Measurements from ENCODE around the gene PIK3AP1.

Gene PIK3AP1

GRCh38 chr10:96673318-96674099 lies 46.8 kb downstream of the PIK3AP1 start:
- Histone ChIP-seq H3K9ac (ENCODE audit: low read length) (no peak overlapping the region), H3K4me1 (ENCODE audit: control insufficient read depth, insufficient read depth, low read length) (peaks cover 33% of the 10 kb centered on the region), H3K36me3 (ENCODE audit: control insufficient read depth, insufficient read depth, low read length) (no peaks in the 10 kb centered on the region), H3K27me3 (ENCODE audit: control insufficient read depth, insufficient read depth, low read length) (no peaks in the 10 kb centered on the region), H3K4me3 (ENCODE audit: low read length) (no peak overlapping the region), H3K9me3 (ENCODE audit: control insufficient read depth, low read length) (no peaks in the 10 kb centered on the region)

DNA sequence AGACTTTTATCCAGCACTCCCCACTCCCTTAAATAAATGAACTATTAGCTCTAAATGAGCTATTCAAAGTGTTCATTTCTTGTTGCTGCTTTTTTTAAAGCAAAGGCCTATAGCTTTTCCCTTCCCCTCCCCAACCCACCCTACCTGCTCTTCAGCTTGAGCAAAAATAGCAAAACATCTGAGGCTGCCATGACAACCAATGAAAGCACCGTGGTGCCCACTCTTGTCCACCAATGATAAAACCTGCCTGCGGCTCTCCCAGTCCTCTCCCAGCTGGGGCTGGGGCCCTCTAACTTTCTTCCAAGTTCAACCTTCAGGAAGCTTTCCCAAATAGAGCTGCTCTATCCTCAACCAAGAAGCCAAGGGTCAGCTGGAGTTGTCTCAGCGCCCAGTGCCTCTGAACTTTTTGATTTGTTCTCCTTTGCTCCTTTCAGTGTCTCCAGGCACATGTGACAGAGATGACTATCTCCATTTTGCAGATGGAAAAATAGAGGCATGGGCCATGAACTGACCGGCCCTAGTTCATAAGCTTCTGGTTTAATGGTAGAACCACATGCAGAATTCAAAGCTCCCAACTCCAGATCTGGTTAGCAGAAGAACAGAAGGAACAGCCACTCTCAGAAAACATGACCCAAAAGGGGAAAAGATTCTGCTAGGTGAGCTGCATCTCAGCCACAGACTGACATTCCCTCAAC lies 47.7 kb downstream of the PIK3AP1 start:
- no peak overlapping the region for H3K9ac ChIP-seq (ENCODE audit: low read length)
- no peaks in the 10 kb centered on the region for H3K36me3 ChIP-seq (ENCODE audit: control insufficient read depth, insufficient read depth, low read length)
- no peak overlapping the region for H3K4me3 ChIP-seq (ENCODE audit: low read length)
- H3K9me3 ChIP-seq (ENCODE audit: control insufficient read depth, low read length), result no peaks in the 10 kb centered on the region
- H3K4me1 ChIP-seq (ENCODE audit: control insufficient read depth, insufficient read depth, low read length), result peaks cover 33% of the 10 kb centered on the region
- H3K27me3 ChIP-seq (ENCODE audit: control insufficient read depth, insufficient read depth, low read length), result no peaks in the 10 kb centered on the region

GRCh38 chr10:96671211-96671890 lies 49.0 kb downstream of the PIK3AP1 start:
- Histone ChIP-seq H3K4me3 (ENCODE audit: low read length) (no peak overlapping the region), H3K9ac (ENCODE audit: low read length) (no peak overlapping the region), H3K27me3 (ENCODE audit: control insufficient read depth, insufficient read depth, low read length) (no peaks in the 10 kb centered on the region), H3K4me1 (ENCODE audit: control insufficient read depth, insufficient read depth, low read length) (peaks cover 22% of the 10 kb centered on the region), H3K9me3 (ENCODE audit: control insufficient read depth, low read length) (no peaks in the 10 kb centered on the region), H3K36me3 (ENCODE audit: control insufficient read depth, insufficient read depth, low read length) (no peaks in the 10 kb centered on the region)

DNA sequence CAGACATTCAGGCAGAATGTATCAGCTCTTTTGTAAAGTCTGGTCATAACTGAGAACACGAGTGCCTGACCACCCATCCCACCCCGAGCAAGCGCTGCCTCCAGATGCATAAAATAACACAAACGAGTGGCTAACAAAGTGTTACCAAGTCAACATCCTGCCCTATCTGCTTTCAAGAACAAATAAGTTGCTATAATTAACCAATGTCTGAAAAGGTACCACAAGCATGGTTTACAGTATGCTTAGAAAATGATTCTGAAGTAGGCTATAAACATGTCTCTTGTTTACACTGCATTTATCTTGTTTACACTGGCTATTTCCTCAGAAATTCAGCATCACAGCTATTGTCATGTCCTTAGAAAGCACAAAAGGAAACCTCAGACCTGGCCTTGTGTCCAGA lies 49.5 kb downstream of the PIK3AP1 start:
- peaks cover 18% of the 10 kb centered on the region for H3K4me1 ChIP-seq (ENCODE audit: control insufficient read depth, insufficient read depth, low read length)

DNA sequence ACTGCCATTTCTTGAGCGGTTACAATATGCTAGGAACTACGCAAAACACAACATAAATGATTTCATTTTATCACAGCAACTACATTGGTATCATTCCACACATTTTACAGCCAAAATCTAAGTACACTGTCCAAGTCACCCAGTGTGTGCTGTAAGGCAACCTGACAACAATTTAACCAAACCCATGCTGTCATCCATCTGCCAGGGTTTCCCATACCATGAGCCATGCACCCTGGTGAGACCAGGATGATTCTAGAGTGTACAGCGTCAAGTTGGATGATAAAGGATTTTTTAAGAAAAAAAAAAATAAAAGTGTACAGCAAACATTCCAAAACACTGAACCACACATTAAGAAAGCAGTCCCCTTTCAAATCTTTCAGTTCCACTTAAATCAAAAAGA lies 52.9 kb downstream of the PIK3AP1 start:
- peaks cover 11% of the 10 kb centered on the region for H3K4me1 ChIP-seq (ENCODE audit: control insufficient read depth, insufficient read depth, low read length)
- H3K9me3 ChIP-seq (ENCODE audit: control insufficient read depth, low read length), result no peaks in the 10 kb centered on the region
- no peak overlapping the region for H3K9ac ChIP-seq (ENCODE audit: low read length)
- H3K36me3 ChIP-seq (ENCODE audit: control insufficient read depth, insufficient read depth, low read length), result no peaks in the 10 kb centered on the region
- H3K27me3 ChIP-seq (ENCODE audit: control insufficient read depth, insufficient read depth, low read length), result no peaks in the 10 kb centered on the region
- no peak overlapping the region for H3K4me3 ChIP-seq (ENCODE audit: low read length)

More for the DNA sequence above, 49.5 kb downstream of the PIK3AP1 start:
- H3K27me3 ChIP-seq (ENCODE audit: control insufficient read depth, insufficient read depth, low read length), result no peaks in the 10 kb centered on the region
- H3K9ac ChIP-seq (ENCODE audit: low read length), result no peak overlapping the region
- H3K4me3 ChIP-seq (ENCODE audit: low read length), result no peak overlapping the region
- no peaks in the 10 kb centered on the region for H3K9me3 ChIP-seq (ENCODE audit: control insufficient read depth, low read length)
- H3K36me3 ChIP-seq (ENCODE audit: control insufficient read depth, insufficient read depth, low read length), result no peaks in the 10 kb centered on the region

GRCh38 chr10:96666741-96667140 lies 53.6 kb downstream of the PIK3AP1 start:
- Histone ChIP-seq H3K9ac (ENCODE audit: low read length) (no peak overlapping the region), H3K4me1 (ENCODE audit: control insufficient read depth, insufficient read depth, low read length) (peaks cover 11% of the 10 kb centered on the region), H3K27me3 (ENCODE audit: control insufficient read depth, insufficient read depth, low read length) (no peaks in the 10 kb centered on the region), H3K9me3 (ENCODE audit: control insufficient read depth, low read length) (no peaks in the 10 kb centered on the region), H3K36me3 (ENCODE audit: control insufficient read depth, insufficient read depth, low read length) (no peaks in the 10 kb centered on the region), H3K4me3 (ENCODE audit: low read length) (no peak overlapping the region)

GRCh38 chr10:96665306-96665705 lies 55.0 kb downstream of the PIK3AP1 start:
- Histone ChIP-seq H3K36me3 (ENCODE audit: control insufficient read depth, insufficient read depth, low read length) (no peaks in the 10 kb centered on the region), H3K9ac (ENCODE audit: low read length) (no peak overlapping the region), H3K4me3 (ENCODE audit: low read length) (no peak overlapping the region), H3K9me3 (ENCODE audit: control insufficient read depth, low read length) (no peaks in the 10 kb centered on the region), H3K27me3 (ENCODE audit: control insufficient read depth, insufficient read depth, low read length) (no peaks in the 10 kb centered on the region), H3K4me1 (ENCODE audit: control insufficient read depth, insufficient read depth, low read length) (peaks cover 8% of the 10 kb centered on the region)

- no peak overlapping the region for H3K4me3 ChIP-seq (ENCODE audit: low read length)
- no peak overlapping the region for H3K9ac ChIP-seq (ENCODE audit: low read length)
- H3K27me3 ChIP-seq (ENCODE audit: control insufficient read depth, insufficient read depth, low read length), result no peaks in the 10 kb centered on the region
- peaks cover 8% of the 10 kb centered on the region for H3K4me1 ChIP-seq (ENCODE audit: control insufficient read depth, insufficient read depth, low read length)
- H3K36me3 ChIP-seq (ENCODE audit: control insufficient read depth, insufficient read depth, low read length), result no peaks in the 10 kb centered on the region
- no peaks in the 10 kb centered on the region for H3K9me3 ChIP-seq (ENCODE audit: control insufficient read depth, low read length)
These were observed 55.8 kb downstream of the PIK3AP1 start for GRCh38 chr10:96664563-96664962.

- no peaks in the 10 kb centered on the region for H3K9me3 ChIP-seq (ENCODE audit: control insufficient read depth, low read length)
- peaks cover 8% of the 10 kb centered on the region for H3K4me1 ChIP-seq (ENCODE audit: control insufficient read depth, insufficient read depth, low read length)
- H3K36me3 ChIP-seq (ENCODE audit: control insufficient read depth, insufficient read depth, low read length), result no peaks in the 10 kb centered on the region
- no peak overlapping the region for H3K9ac ChIP-seq (ENCODE audit: low read length)
- no peak overlapping the region for H3K4me3 ChIP-seq (ENCODE audit: low read length)
- H3K27me3 ChIP-seq (ENCODE audit: control insufficient read depth, insufficient read depth, low read length), result no peaks in the 10 kb centered on the region
These were observed 56.5 kb downstream of the PIK3AP1 start for GRCh38 chr10:96663797-96664196.

GRCh38 chr10:96661632-96662031 lies 58.7 kb downstream of the PIK3AP1 start:
- H3K4me1 ChIP-seq (ENCODE audit: control insufficient read depth, insufficient read depth, low read length), result peaks cover 8% of the 10 kb centered on the region
- H3K9ac ChIP-seq (ENCODE audit: low read length), result no peak overlapping the region
- H3K36me3 ChIP-seq (ENCODE audit: control insufficient read depth, insufficient read depth, low read length), result no peaks in the 10 kb centered on the region
- no peak overlapping the region for H3K4me3 ChIP-seq (ENCODE audit: low read length)
- no peaks in the 10 kb centered on the region for H3K27me3 ChIP-seq (ENCODE audit: control insufficient read depth, insufficient read depth, low read length)
- H3K9me3 ChIP-seq (ENCODE audit: control insufficient read depth, low read length), result no peaks in the 10 kb centered on the region

DNA sequence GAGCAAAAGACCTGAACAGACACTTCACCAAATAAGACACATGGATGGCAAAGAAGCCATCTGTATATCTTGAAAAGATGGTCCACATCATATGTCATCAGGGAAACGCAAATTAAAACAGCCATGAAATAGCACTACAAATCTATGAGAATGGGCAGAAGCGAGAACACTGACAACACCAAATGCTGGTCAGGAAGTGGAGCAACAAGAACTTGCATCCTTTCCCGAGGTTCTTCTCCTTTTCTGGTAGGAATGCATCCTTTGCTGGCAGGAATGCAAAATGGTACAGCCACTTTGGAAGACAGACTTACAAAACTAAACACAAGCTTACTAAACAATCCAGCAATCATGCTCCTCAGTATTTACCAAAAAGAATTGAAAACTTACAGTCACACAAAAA lies 60.0 kb downstream of the PIK3AP1 start:
- peaks cover 8% of the 10 kb centered on the region for H3K4me1 ChIP-seq (ENCODE audit: control insufficient read depth, insufficient read depth, low read length)
- no peaks in the 10 kb centered on the region for H3K36me3 ChIP-seq (ENCODE audit: control insufficient read depth, insufficient read depth, low read length)
- no peaks in the 10 kb centered on the region for H3K27me3 ChIP-seq (ENCODE audit: control insufficient read depth, insufficient read depth, low read length)
- no peak overlapping the region for H3K4me3 ChIP-seq (ENCODE audit: low read length)
- H3K9ac ChIP-seq (ENCODE audit: low read length), result no peak overlapping the region
- H3K9me3 ChIP-seq (ENCODE audit: control insufficient read depth, low read length), result no peaks in the 10 kb centered on the region

GRCh38 chr10:96658844-96659243 lies 61.5 kb downstream of the PIK3AP1 start:
- H3K4me1 ChIP-seq (ENCODE audit: control insufficient read depth, insufficient read depth, low read length), result no peaks in the 10 kb centered on the region
- H3K4me3 ChIP-seq (ENCODE audit: low read length), result no peak overlapping the region
- no peaks in the 10 kb centered on the region for H3K9me3 ChIP-seq (ENCODE audit: control insufficient read depth, low read length)
- no peaks in the 10 kb centered on the region for H3K27me3 ChIP-seq (ENCODE audit: control insufficient read depth, insufficient read depth, low read length)
- H3K9ac ChIP-seq (ENCODE audit: low read length), result no peak overlapping the region
- H3K36me3 ChIP-seq (ENCODE audit: control insufficient read depth, insufficient read depth, low read length), result no peaks in the 10 kb centered on the region

Measured in mucosa of stomach (tissue), 1 donor.